NCI-H1092 (cell line): ENCODE measurements around the gene SPAAR.
"Not testable (repeated sequence)": the region's sequence is repeated elsewhere in the genome, so short reads cannot be mapped to it uniquely, and the experiment has no call there.

Source experiments
- DNase-seq: peaks from one replicate; lab custom pipeline; 2025; lab: John Stamatoyannopoulos, UW

SPAAR gene

GRCh38 chr9:35904338-35904737, 5.0 kb upstream of the SPAAR start:
- no peak for DNase-seq

DNA sequence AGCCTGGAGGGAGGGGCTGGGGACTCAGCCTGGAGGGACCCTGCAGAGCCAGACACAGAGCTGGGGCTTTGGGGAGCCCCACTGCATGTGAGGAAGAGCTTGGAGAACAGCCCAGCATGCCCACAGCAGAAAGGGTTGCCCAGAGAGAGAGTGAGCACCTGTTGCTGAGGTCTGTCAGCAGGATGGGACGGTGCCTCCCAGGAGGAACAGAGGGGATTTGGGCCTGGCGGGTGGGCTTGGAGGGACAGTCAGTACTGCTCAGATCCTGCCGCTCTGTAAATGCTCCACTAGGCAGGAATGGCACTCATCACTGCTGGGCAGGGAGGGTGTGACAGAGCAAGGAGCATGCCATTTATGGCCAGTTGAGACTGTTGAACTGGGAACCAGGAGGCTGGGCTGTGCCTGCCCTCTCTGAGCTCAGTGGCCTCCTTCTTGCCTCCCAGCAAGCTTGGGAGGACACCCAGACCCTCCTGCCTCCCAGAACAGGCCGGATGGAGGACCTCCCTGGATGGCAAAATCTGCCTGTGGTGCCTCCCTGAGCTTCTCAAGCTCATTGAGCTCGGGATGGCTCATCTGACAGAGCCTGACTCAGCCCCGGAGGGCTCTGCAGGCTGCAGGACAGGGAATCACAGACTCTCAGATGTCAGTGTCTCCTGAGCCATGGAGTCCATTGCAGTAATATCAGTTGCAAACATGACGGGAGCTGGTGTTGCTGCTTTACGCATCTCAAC, 4.1 kb upstream of the SPAAR start:
- DNase-seq = no peak

DNA sequence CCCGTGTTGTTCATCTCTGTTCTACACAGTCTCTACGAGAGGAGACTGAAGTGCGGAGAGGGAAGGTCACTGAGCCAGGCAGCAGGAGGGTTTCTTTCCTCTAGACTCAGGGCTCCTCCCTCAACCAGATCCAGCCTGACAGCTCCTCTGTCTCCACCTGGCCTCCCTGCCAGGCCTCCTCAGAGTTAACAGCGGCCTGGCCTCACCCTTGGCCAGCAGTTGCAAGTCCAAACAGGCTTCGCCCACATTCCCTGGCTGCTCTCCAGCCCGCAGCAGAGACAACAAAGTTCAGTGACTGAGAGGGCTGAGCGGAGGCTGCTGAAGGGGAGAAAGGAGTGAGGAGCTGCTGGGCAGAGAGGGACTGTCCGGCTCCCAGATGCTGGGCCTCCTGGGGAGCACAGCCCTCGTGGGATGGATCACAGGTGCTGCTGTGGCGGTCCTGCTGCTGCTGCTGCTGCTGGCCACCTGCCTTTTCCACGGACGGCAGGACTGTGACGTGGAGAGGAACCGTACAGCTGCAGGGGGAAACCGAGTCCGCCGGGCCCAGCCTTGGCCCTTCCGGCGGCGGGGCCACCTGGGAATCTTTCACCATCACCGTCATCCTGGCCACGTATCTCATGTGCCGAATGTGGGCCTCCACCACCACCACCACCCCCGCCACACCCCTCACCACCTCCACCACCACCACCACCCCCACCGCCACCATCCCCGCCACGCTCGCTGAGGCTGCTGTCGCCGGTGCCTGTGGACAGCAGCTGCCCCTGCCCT, 3.2 kb upstream of the SPAAR start, which contains the start of gene HRCT1:
Gene HRCT1 (plus strand): TSS at position 291 of the 768 bp plus-strand sequence. CDS start 86 bp downstream, at position 377.
- DNase-seq = no peak

GRCh38 chr9:35906923-35907699, 2.2 kb upstream of the SPAAR start:
- DNase-seq = no peak

GRCh38 chr9:35907711-35908503, 1.4 kb upstream of the SPAAR start:
- DNase-seq = no peak

GRCh38 chr9:35908504-35909125, 675 bp upstream of the SPAAR start:
- no peak for DNase-seq

- DNase-seq = no peak
Observed at GRCh38 chr9:35909687-35910612, 660 bp downstream of the SPAAR start.

- DNase-seq = no peak
Observed at GRCh38 chr9:35910613-35911359, 1.5 kb downstream of the SPAAR start.

DNA sequence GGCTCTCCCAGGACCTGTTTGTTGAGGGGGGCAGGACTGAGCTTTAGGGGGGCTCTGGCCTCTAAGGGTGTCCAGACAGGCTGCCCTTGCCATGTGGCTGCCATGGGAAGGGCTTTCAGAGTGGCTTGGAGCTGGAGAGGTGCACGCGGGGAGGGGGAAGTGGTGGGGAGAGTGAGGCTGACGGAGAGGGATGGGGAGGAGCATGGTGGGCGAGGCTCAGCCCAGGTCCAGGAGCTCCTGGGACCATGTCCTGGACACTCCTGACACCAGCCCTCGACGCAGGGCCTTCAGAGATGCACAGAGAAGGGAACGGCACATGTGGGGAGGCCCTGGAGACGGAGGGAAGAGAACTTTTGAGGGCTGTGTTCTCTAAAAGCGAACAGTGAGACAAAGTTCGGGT, 2.4 kb downstream of the SPAAR start:
- DNase-seq = no peak

DNA sequence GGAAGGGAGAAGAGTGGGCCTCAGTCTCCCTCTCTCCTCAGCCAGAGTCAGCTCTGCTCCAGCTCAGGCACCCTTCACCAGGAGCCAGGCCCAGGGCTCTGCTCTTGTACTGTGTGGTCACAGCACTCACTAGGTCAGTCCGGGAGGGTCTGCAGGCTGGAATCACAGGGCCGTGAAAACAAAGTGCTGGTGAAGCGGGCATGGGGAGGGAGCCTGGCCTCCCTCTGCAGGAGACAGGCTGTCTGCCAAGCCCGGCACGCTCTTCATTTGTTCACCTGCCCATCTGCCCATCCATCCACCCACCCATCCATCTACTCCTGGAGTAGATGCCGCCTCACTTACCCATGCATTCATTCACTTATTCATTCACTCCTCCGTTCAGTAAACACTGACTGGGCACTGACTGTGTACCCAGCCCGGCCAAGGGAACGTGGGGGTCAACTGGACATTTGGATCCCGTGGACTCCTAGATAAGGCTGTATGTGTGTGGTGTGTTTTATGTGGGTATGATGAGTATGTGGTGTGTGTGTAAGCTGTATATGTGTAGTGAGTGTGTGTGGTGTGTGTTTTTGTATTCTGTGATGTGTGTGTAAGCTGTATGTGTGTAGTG, 3.6 kb downstream of the SPAAR start:
- no peak for DNase-seq

DNA sequence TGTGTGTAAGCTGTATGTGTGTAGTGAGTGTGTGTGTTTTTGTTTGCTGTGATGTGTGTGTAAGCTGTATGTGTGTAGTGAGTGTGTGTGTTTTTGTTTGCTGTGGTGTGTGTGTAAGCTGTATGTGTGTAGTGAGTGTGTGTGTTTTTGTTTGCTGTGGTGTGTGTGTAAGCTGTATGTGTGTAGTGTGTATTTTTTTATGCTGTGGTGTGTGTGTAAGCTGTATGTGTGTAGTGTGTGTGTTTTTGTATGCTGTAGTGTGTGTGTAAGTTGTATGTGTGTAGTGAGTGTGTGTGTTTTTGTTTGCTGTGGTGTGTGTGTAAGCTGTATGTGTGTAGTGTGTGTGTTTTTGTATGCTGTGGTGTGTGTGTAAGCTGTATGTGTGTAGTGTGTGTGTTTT, 4.1 kb downstream of the SPAAR start:
- DNase-seq = not testable (repeated sequence)

GRCh38 chr9:35914301-35914807, 5.1 kb downstream of the SPAAR start:
- no peak for DNase-seq

DNA sequence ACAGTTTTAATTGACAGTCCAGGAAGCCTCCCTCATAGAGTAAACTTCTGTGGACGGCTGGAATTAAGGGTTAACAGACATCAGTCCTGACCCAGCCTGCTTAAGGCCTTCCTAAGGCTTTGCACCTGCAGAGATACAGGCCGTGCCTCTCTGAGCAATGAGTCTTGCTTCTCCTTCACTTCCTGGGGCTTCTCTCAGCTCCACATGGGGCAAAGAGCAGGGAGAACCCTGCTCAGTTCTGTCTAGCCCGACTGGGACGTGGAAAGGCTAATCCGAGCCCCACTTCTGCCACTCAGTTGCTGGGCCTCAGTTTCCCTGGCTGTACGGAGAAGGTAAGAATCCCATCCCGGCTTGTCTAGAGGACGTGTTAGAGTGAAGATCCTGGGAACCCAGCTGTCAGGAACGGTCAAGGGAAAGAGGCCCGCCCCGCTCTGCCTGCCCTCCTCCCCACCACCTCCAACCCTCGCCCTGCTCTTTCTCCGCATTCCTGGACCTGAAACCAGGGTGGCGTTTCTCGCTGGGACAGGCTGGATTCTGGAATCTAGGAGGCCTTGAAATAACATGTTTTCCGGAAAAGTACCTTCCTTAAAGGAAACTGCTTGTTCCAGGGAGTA, 6.5 kb downstream of the SPAAR start:
- no peak for DNase-seq

GRCh38 chr9:35917261-35917660, 8.0 kb downstream of the SPAAR start:
- no peak for DNase-seq

DNA sequence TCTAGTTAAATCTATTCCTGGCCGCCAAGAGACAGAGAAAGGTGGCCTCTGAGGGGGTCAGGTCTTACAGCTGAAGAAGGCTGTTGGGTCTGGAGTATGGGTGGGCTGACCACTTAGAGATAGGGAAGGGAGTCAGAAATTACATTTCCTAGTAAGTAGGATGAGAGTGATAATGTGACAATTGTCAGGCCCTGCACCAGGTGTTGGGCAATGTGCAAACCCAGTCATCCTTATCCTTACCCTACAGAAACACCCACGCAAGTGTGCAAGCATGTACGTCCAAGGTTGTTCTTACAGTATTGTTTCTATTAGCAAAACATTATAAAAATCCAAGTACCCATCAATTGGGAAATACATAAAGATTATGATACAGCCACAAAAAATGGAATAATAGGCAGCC, 9.5 kb downstream of the SPAAR start:
- no peak for DNase-seq

DNA sequence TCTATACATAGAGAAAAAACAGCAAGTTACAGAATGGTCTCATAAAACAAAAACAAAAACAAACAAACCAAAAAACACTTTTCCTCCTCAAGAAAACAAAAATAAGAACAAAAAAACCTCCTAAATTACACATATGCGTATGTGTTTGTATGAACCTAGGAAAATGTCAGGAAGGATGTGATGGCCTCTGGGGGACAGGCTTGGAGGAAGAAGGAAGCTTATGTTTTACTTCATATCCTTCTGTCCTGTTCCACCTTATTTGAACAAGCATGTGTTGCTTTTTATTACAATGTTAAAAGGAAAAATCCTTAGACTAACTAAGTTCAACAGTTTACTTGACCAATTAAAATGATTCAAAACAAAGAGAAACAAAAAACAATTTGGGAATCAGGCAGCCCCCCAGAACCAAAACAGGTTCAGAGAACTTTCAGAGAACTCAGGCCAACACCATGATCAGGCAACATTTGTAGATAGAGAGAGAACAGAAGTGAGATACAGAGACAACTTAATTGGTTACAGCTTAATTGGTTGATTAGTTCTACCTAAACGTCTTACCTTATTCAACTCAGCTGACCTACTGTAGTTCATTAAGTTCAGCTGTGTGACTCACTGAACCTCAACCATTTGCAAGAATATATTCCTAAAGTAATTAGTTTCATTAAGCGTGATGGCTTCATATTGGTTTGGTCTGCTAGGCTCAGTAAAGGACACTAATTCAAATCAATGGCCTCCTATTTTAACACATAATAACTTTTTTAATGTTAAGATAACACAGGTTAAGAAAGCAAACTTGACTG, 10.1 kb downstream of the SPAAR start:
- DNase-seq = no peak

- DNase-seq = no peak
Observed at GRCh38 chr9:35920051-35920620, 10.8 kb downstream of the SPAAR start.
